Left ventricle myocardium inferior (tissue), 1 donor: ENCODE measurements around the gene LSR. TPM values are rescaled to one million over a fixed set of nuclear protein-coding genes. Genes with fewer than 3 reads are reported as not detected.

Experiments
- DNase-seq: peaks from one replicate; pipeline ENCODE4 v3.0.0-alpha.2; 2020
- H3K27ac ChIP-seq: fragments of 200-600 bp; replicated peaks from 2 replicates; pipeline ENCODE4 v1.8.0; 2021
- H3K27me3 ChIP-seq: fragments of 200-600 bp; 2 replicates; pipeline ENCODE4 v1.8.0; 2021; ENCODE audit warnings: low read depth
- H3K36me3 ChIP-seq: fragments of 200-600 bp; 2 replicates; pipeline ENCODE4 v1.8.0; 2021
- H3K4me1 ChIP-seq: fragments of 200-600 bp; 2 replicates; pipeline ENCODE4 v1.8.0; 2021
- H3K4me3 ChIP-seq: fragments of 200-600 bp; 2 replicates; pipeline ENCODE4 v1.8.0; 2021; ENCODE audit warnings: mild to moderate bottlenecking, moderate library complexity
- H3K9me3 ChIP-seq: fragments of 200-600 bp; replicated peaks from 2 replicates; pipeline ENCODE4 v1.8.0; 2021
- CTCF ChIP-seq: fragments of 200-600 bp; IDR thresholded peaks from 2 replicates; pipeline ENCODE4 v1.8.0; 2021; ENCODE audit warnings: antibody characterized with exemption, mild to moderate bottlenecking, borderline replicate concordance
- intact Hi-C: fragments of 100-400 bp; cut with micrococcal nuclease; formaldehyde crosslinking; loops from one replicate; pipeline ENCODE4 v1.11.0; 2022
- total RNA-seq: library from RNA; stranded (reverse); fragmentation: NEBNext Ultra II Directional; extraction: Animal tissue kit (Norgen Biotek cat#: 25700); gene quantifications from one replicate; pipeline ENCODE4 v1.2.1, GENCODE V29; 2021
- donor health status: DM: no; HTN: yes; CAD: no; lungs with severe emphysema.

LSR gene
- total RNA-seq, 1 donor from 2014 or later: 4.5 TPM

- peak; percentile 47 for TF ChIP-seq CTCF
- Histone ChIP-seq H3K9me3 (peaks cover 13% of the 10 kb centered on the region), H3K27ac (peak overlapping the region; percentile 69), H3K4me1 (peaks cover 28% of the 10 kb centered on the region), H3K27me3 (peaks cover 53% of the 10 kb centered on the region), H3K36me3 (no peaks in the 10 kb centered on the region), H3K4me3 (peak overlapping the region; percentile 67)
- intact Hi-C loops: no loop called here
- no peak for DNase-seq
Measured at GRCh38 chr19:35247526-35248309, 1.1 kb upstream of the LSR start.

GRCh38 chr19:35249146-35249847 is 495 bp downstream of the LSR start:
- Histone ChIP-seq H3K9me3 (peaks cover 13% of the 10 kb centered on the region), H3K4me1 (peaks cover 36% of the 10 kb centered on the region), H3K4me3 (peak overlapping the region; percentile 67), H3K27me3 (peaks cover 53% of the 10 kb centered on the region), H3K27ac (peak overlapping the region; percentile 69), H3K36me3 (no peaks in the 10 kb centered on the region)
- TF ChIP-seq CTCF: no peak
- intact Hi-C loops: no loop called here
- no peak for DNase-seq

GRCh38 chr19:35249848-35250711 is 1.3 kb downstream of the LSR start:
- peaks cover 53% of the 10 kb centered on the region for H3K27me3 ChIP-seq
- peaks cover 41% of the 10 kb centered on the region for H3K4me1 ChIP-seq
- no peak overlapping the region for H3K27ac ChIP-seq
- intact Hi-C loops: no loop called here
- no peak for TF ChIP-seq CTCF
- no peaks in the 10 kb centered on the region for H3K36me3 ChIP-seq
- H3K9me3 ChIP-seq: peaks cover 13% of the 10 kb centered on the region
- peak overlapping the region; percentile 67 for H3K4me3 ChIP-seq
- no peak for DNase-seq

- Histone ChIP-seq H3K4me1 (peaks cover 48% of the 10 kb centered on the region), H3K9me3 (peaks cover 2% of the 10 kb centered on the region), H3K36me3 (no peaks in the 10 kb centered on the region), H3K4me3 (no peak overlapping the region), H3K27ac (no peak overlapping the region), H3K27me3 (peaks cover 46% of the 10 kb centered on the region)
- DNase-seq: no peak
- no peak for TF ChIP-seq CTCF
- intact Hi-C loops: no loop called here
Measured at GRCh38 chr19:35251456-35251855, 2.7 kb downstream of the LSR start.
